GM12891 (cell line): ENCODE measurements around the gene UNC13B.

Experiments used
- PAX5 ChIP-seq: IDR thresholded peaks from 2 replicates; pipeline ENCODE4 v1.6.1; 2011; ENCODE audit warnings: low read length, moderate library complexity, mild to moderate bottlenecking; ENCODE audit not compliant: insufficient read depth, severe bottlenecking
- POLR2A ChIP-seq: IDR thresholded peaks from 2 replicates; pipeline ENCODE4 v1.6.1; 2011; ENCODE audit warnings: low read depth, low read length, control low read depth
- POLR2AphosphoS5 ChIP-seq: IDR thresholded peaks from 2 replicates; pipeline ENCODE4 v1.6.1; 2011; ENCODE audit warnings: low read depth, low read length, control low read depth
- SPI1 ChIP-seq: IDR thresholded peaks from 2 replicates; pipeline ENCODE4 v1.6.1; 2011; ENCODE audit warnings: low read depth, low read length, control low read depth
- TAF1 ChIP-seq: IDR thresholded peaks from 2 replicates; pipeline ENCODE4 v1.6.1; 2011; ENCODE audit warnings: low read depth, low read length, control low read depth

DNA sequence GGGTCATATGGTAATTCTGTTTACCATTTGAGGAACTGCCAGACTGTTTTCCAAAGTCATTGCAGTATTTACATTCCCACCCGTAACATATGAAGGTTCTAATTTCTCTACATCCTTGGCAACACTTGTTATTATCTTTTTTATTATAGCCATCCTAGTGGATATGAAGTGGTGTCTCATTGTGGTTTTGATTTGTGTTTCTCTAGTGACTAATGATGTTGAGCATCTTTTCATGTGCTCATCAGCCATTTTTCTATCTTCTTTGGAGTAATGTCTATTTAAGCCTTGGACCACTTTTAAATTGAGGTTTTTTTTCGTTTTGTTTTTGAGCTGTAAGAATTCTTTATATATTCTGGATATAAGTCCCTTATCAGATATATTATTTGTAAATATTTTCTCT lies 195.3 kb downstream of the UNC13B start:
- TF ChIP-seq SPI1 (no peak), POLR2A (no peak), POLR2AphosphoS5 (no peak), TAF1 (no peak), PAX5 (no peak)
